GM18858 (cell line): ENCODE data around the gene AAK1.
"Not testable (repeated sequence)": the region's sequence is repeated elsewhere in the genome, so short reads cannot be mapped to it uniquely, and the experiment has no call there.

ENCODE experiments used
- ATAC-seq: cut with Tn5 transposase; IDR thresholded peaks from one replicate; pipeline ENCODE4 v1.9.1; 2021; ENCODE audit not compliant: unreplicated experiment

AAK1 gene

GRCh38 chr2:69459936-69460335 is 183.6 kb downstream of the AAK1 start:
- no peak for ATAC-seq

GRCh38 chr2:69456950-69457445 is 186.5 kb downstream of the AAK1 start:
- ATAC-seq: no peak

- no peak for ATAC-seq
Observed at GRCh38 chr2:69456154-69456553, 187.4 kb downstream of the AAK1 start.

GRCh38 chr2:69454976-69455375 is 188.6 kb downstream of the AAK1 start:
- no peak for ATAC-seq

GRCh38 chr2:69453475-69454129 is 189.9 kb downstream of the AAK1 start:
- peak; percentile 96 for ATAC-seq

GRCh38 chr2:69452687-69453086 is 190.9 kb downstream of the AAK1 start:
- ATAC-seq: no peak

- ATAC-seq: no peak
Observed at GRCh38 chr2:69450735-69451416, 192.7 kb downstream of the AAK1 start.

- ATAC-seq: no peak
Observed at GRCh38 chr2:69449906-69450305, 193.6 kb downstream of the AAK1 start.

- not testable (repeated sequence) for ATAC-seq
Observed at GRCh38 chr2:69443673-69444072, 199.9 kb downstream of the AAK1 start.

GRCh38 chr2:69439499-69439898 is 204.0 kb downstream of the AAK1 start:
- not testable (repeated sequence) for ATAC-seq

- no peak for ATAC-seq
Observed at GRCh38 chr2:69438580-69438979, 205.0 kb downstream of the AAK1 start.

GRCh38 chr2:69437751-69438154 is 205.8 kb downstream of the AAK1 start:
- ATAC-seq: no peak

GRCh38 chr2:69436938-69437750 is 206.4 kb downstream of the AAK1 start, which contains the start of gene NFU1:
Gene NFU1, minus strand, starts transcription at chr2:69437435. Its CDS starts 13 bp downstream, at chr2:69437422.
- ATAC-seq: peak; percentile 94

GRCh38 chr2:69436596-69436937 is 207.0 kb downstream of the AAK1 start:
- no peak for ATAC-seq

GRCh38 chr2:69434753-69435152 is 208.8 kb downstream of the AAK1 start:
- no peak for ATAC-seq

GRCh38 chr2:69429491-69430183 is 213.9 kb downstream of the AAK1 start:
- ATAC-seq: no peak

GRCh38 chr2:69428981-69429380 is 214.6 kb downstream of the AAK1 start:
- no peak for ATAC-seq

GRCh38 chr2:69424419-69424818 is 219.1 kb downstream of the AAK1 start:
- ATAC-seq: no peak

- no peak for ATAC-seq
Observed at GRCh38 chr2:69422198-69422597, 221.3 kb downstream of the AAK1 start.

- not testable (repeated sequence) for ATAC-seq
Observed at GRCh38 chr2:69419111-69419510, 224.4 kb downstream of the AAK1 start.

- no peak for ATAC-seq
Observed at GRCh38 chr2:69416147-69416546, 227.4 kb downstream of the AAK1 start.
